ENCODE measurements around the gene CKMT2. TPM values are rescaled to one million over a fixed set of nuclear protein-coding genes. Genes with fewer than 3 reads are reported as not detected.

CKMT2 gene
- total RNA-seq, 6 donors from 2014 or later, result 2.1 to 2.7 (median 2.3) TPM; not detected in 3

GRCh38 chr5:81245871-81246235 lies 12.7 kb downstream of the CKMT2 start:
- ATAC-seq (ENCODE audit: low FRiP score in 2 of 2), result no peak
- no peak for DNase-seq
- no peak overlapping the region for H3K27ac ChIP-seq
- no peaks in the 10 kb centered on the region for H3K27me3 ChIP-seq
- no peaks in the 10 kb centered on the region for H3K9me3 ChIP-seq
- no peak overlapping the region for H3K4me3 ChIP-seq
- 91 to 94% methylated on average over 5 of the region's 5 CpGs for WGBS, 2 donors
- peaks cover 0 to 3% (median 0%) of the 10 kb centered on the region in 4 donors for H3K36me3 ChIP-seq
- TF ChIP-seq CTCF (IDR thresholded peaks at IDR 0.05) (no peak), EP300 (IDR thresholded peaks at IDR 0.05) (no peak), POLR2A (IDR thresholded peaks at IDR 0.05) (no peak), POLR2AphosphoS5 (IDR thresholded peaks at IDR 0.05) (no peak)
- no peaks in the 10 kb centered on the region for H3K4me1 ChIP-seq

GRCh38 chr5:81246697-81247096 lies 13.6 kb downstream of the CKMT2 start:
- H3K27ac ChIP-seq, result no peak overlapping the region

GRCh38 chr5:81247441-81247972 lies 14.4 kb downstream of the CKMT2 start:
- ATAC-seq (ENCODE audit: low FRiP score in 2 of 2), result no peak
- no peak for DNase-seq
- Histone ChIP-seq H3K27ac (no peak overlapping the region), H3K9me3 (no peaks in the 10 kb centered on the region), H3K36me3 (peaks cover 0 to 3% (median 0%) of the 10 kb centered on the region in 4 donors), H3K4me3 (no peak overlapping the region), H3K4me1 (no peaks in the 10 kb centered on the region), H3K27me3 (no peaks in the 10 kb centered on the region)
- TF ChIP-seq POLR2AphosphoS5 (IDR thresholded peaks at IDR 0.05), result no peak
- no peak for TF ChIP-seq CTCF (IDR thresholded peaks at IDR 0.05)
- TF ChIP-seq EP300 (IDR thresholded peaks at IDR 0.05), result no peak
- no peak for TF ChIP-seq POLR2A (IDR thresholded peaks at IDR 0.05)
- WGBS, 2 donors, result 85 to 97% methylated on average over 3 of the region's 3 CpGs

More at GRCh38 chr5:81246697-81247096, 13.6 kb downstream of the CKMT2 start:
- DNase-seq, result no peak
- H3K4me3 ChIP-seq, result no peak overlapping the region
- H3K36me3 ChIP-seq, result peaks cover 0 to 3% (median 0%) of the 10 kb centered on the region in 4 donors
- 93 to 96% methylated on average over 6 of the region's 6 CpGs for WGBS, 2 donors
- H3K9me3 ChIP-seq, result no peaks in the 10 kb centered on the region
- no peaks in the 10 kb centered on the region for H3K4me1 ChIP-seq
- no peaks in the 10 kb centered on the region for H3K27me3 ChIP-seq
- ATAC-seq (ENCODE audit: low FRiP score in 2 of 2), result no peak
- no peak for TF ChIP-seq EP300 (IDR thresholded peaks at IDR 0.05)
- no peak for TF ChIP-seq CTCF (IDR thresholded peaks at IDR 0.05)
- no peak for TF ChIP-seq POLR2A (IDR thresholded peaks at IDR 0.05)
- no peak for TF ChIP-seq POLR2AphosphoS5 (IDR thresholded peaks at IDR 0.05)

- Histone ChIP-seq H3K4me1 (no peaks in the 10 kb centered on the region), H3K27ac (no peak overlapping the region), H3K36me3 (peaks cover 0 to 3% (median 0%) of the 10 kb centered on the region in 4 donors), H3K4me3 (no peak overlapping the region), H3K9me3 (no peaks in the 10 kb centered on the region), H3K27me3 (no peaks in the 10 kb centered on the region)
- 92 to 93% methylated on average over 4 of the region's 4 CpGs for WGBS, 2 donors
- ATAC-seq (ENCODE audit: low FRiP score in 2 of 2) (no peak), DNase-seq (no peak)
- TF ChIP-seq EP300 (IDR thresholded peaks at IDR 0.05) (no peak), POLR2A (IDR thresholded peaks at IDR 0.05) (no peak), POLR2AphosphoS5 (IDR thresholded peaks at IDR 0.05) (no peak), CTCF (IDR thresholded peaks at IDR 0.05) (no peak)
Observed at GRCh38 chr5:81249240-81249639, 16.1 kb downstream of the CKMT2 start.

GRCh38 chr5:81250004-81250403 lies 16.9 kb downstream of the CKMT2 start:
- H3K4me1 ChIP-seq, result no peaks in the 10 kb centered on the region
- no peak overlapping the region for H3K4me3 ChIP-seq
- H3K9me3 ChIP-seq, result no peaks in the 10 kb centered on the region
- no peak overlapping the region for H3K27ac ChIP-seq
- no peak for TF ChIP-seq CTCF (IDR thresholded peaks at IDR 0.05)
- no peak for TF ChIP-seq EP300 (IDR thresholded peaks at IDR 0.05)
- no peak for TF ChIP-seq POLR2A (IDR thresholded peaks at IDR 0.05)
- no peak for TF ChIP-seq POLR2AphosphoS5 (IDR thresholded peaks at IDR 0.05)
- ATAC-seq (ENCODE audit: low FRiP score in 2 of 2), result no peak
- WGBS, 2 donors, result 94 to 100% methylated on average over 1 of the region's 1 CpG
- no peaks in the 10 kb centered on the region for H3K27me3 ChIP-seq
- peaks cover 0 to 2% (median 0%) of the 10 kb centered on the region in 4 donors for H3K36me3 ChIP-seq
- no peak for DNase-seq
